IMR-90 (cell line): Measurements from ENCODE around the gene MARVELD3. TPM values are rescaled to one million over a fixed set of nuclear protein-coding genes. Genes with fewer than 3 reads are reported as not detected.

ENCODE experiments used
- ATAC-seq: fragments of 200-7000 bp; cut with Tn5 transposase; 2 replicates; pipeline ENCODE4 v1.9.1; 2020; ENCODE audit warnings: low read depth, mild to moderate bottlenecking, moderate library complexity
- BruUV-seq: library from RNA; stranded (reverse); fragments of 400-500 nt; replicated peaks from 2 replicates; lab custom pipeline; 2021; lab: Mats Ljungman, UMichigan
- CTCF ChIA-PET: fragments of 300-600 bp; formaldehyde crosslinking; extraction: SDS; loops from one replicate; lab custom pipeline; 2021; ENCODE audit warnings: antibody characterized with exemption; lab: Yijun Ruan, JAX
- POLR2A ChIA-PET: fragments of 300-600 bp; sonication (Branson Sonifier 250); formaldehyde crosslinking; loops from one replicate; lab custom pipeline; 2022; ENCODE audit warnings: antibody characterized with exemption; ENCODE audit not compliant: unreplicated experiment; lab: Charles Lee
- DNase-seq: peaks from one replicate; pipeline ENCODE4 v3.0.0; 2013
- H2AFZ ChIP-seq: replicated peaks from 2 replicates; pipeline ENCODE3; 2013; ENCODE audit warnings: low read length, mild to moderate bottlenecking; ENCODE audit not compliant: poor library complexity
- H2AK5ac ChIP-seq: 2 replicates; pipeline ENCODE4 v1.6.1; 2013; ENCODE audit warnings: low read depth, low read length, inconsistent platforms
- H2AK9ac ChIP-seq: replicated peaks from 2 replicates; pipeline ENCODE3; 2013; ENCODE audit warnings: mild to moderate bottlenecking, low read depth, low read length, moderate library complexity; ENCODE audit not compliant: poor library complexity
- H2BK120ac ChIP-seq: 2 replicates; pipeline ENCODE4 v1.6.1; 2013; ENCODE audit warnings: low read depth, low read length, inconsistent platforms
- H2BK15ac ChIP-seq: 3 replicates; pipeline ENCODE4 v1.6.1; 2013; ENCODE audit warnings: low read depth, low read length, inconsistent platforms
- H2BK20ac ChIP-seq: 2 replicates; pipeline ENCODE4 v1.6.1; 2013; ENCODE audit warnings: low read depth, mild to moderate bottlenecking, inconsistent platforms, low read length, moderate library complexity
- H2BK5ac ChIP-seq: 2 replicates; pipeline ENCODE4 v1.6.1; 2013; ENCODE audit warnings: mild to moderate bottlenecking, low read depth, low read length, inconsistent platforms; ENCODE audit not compliant: poor library complexity, severe bottlenecking
- H3K14ac ChIP-seq: replicated peaks from 2 replicates; pipeline ENCODE4 v1.6.1; 2013; ENCODE audit warnings: low read depth, low read length, inconsistent platforms
- H3K18ac ChIP-seq: 2 replicates; pipeline ENCODE4 v1.6.1; 2013; ENCODE audit warnings: low read depth, low read length, control low read depth
- H3K23ac ChIP-seq: 2 replicates; pipeline ENCODE4 v1.6.1; 2013; ENCODE audit warnings: low read depth, low read length, inconsistent platforms
- H3K27ac ChIP-seq: 2 replicates; pipeline ENCODE4 v1.5.1; 2013; ENCODE audit warnings: mild to moderate bottlenecking, control low read depth, low read length; ENCODE audit not compliant: insufficient read depth
- H3K27me3 ChIP-seq: 2 replicates; pipeline ENCODE4 v1.6.1; 2013; ENCODE audit warnings: low read length; ENCODE audit not compliant: control insufficient read depth, insufficient read depth
- H3K36me3 ChIP-seq: 2 replicates; pipeline ENCODE4 v1.6.1; 2013; ENCODE audit warnings: low read length, mixed read lengths; ENCODE audit not compliant: control insufficient read depth, insufficient read depth
- H3K4ac ChIP-seq: 2 replicates; pipeline ENCODE4 v1.6.1; 2013; ENCODE audit warnings: low read depth, low read length, inconsistent platforms
- H3K4me1 ChIP-seq: 2 replicates; pipeline ENCODE4 v1.6.1; 2013; ENCODE audit warnings: low read length, mixed read lengths; ENCODE audit not compliant: control insufficient read depth, insufficient read depth
- H3K4me2 ChIP-seq: 2 replicates; pipeline ENCODE4 v1.6.1; 2013; ENCODE audit warnings: low read depth, mild to moderate bottlenecking, control low read depth, low read length, moderate library complexity
- H3K4me3 ChIP-seq: 2 replicates; pipeline ENCODE4 v1.5.1; 2013; ENCODE audit warnings: low read depth, mild to moderate bottlenecking, control low read depth, low read length, moderate library complexity; ENCODE audit not compliant: insufficient read depth
- H3K56ac ChIP-seq: 2 replicates; pipeline ENCODE4 v1.6.1; 2013; ENCODE audit warnings: low read length, inconsistent platforms; ENCODE audit not compliant: insufficient read depth; ENCODE audit errors: extremely low read depth
- H3K79me1 ChIP-seq, 2 experiments: 2 replicates each; pipeline ENCODE4 v1.6.1; 2013; ENCODE audit warnings: low read length in 2 of 2, inconsistent platforms in 1 of 2, low read depth in 1 of 2
- H3K9ac ChIP-seq: 2 replicates; pipeline ENCODE4 v1.6.1; 2013; ENCODE audit warnings: low read depth, low read length, control low read depth
- H3K9me1 ChIP-seq: 2 replicates; pipeline ENCODE4 v1.6.1; 2013; ENCODE audit warnings: low read length, inconsistent platforms; ENCODE audit not compliant: insufficient read depth
- H3K9me3 ChIP-seq: 2 replicates; pipeline ENCODE4 v1.6.1; 2013; ENCODE audit warnings: low read length; ENCODE audit not compliant: control insufficient read depth, insufficient read depth
- H4K20me1 ChIP-seq: 2 replicates; pipeline ENCODE4 v1.6.1; 2013; ENCODE audit warnings: low read length, inconsistent platforms; ENCODE audit not compliant: insufficient read depth
- H4K5ac ChIP-seq: 2 replicates; pipeline ENCODE4 v1.6.1; 2013; ENCODE audit warnings: mild to moderate bottlenecking, low read depth, low read length, control low read depth
- H4K8ac ChIP-seq, 2 experiments: 2 replicates each; pipeline ENCODE4 v1.6.1; 2013; ENCODE audit warnings: low read depth in 2 of 2, low read length in 2 of 2, control low read depth in 1 of 2, inconsistent platforms in 1 of 2
- H4K91ac ChIP-seq: 2 replicates; pipeline ENCODE4 v1.6.1; 2013; ENCODE audit warnings: low read depth, low read length, inconsistent platforms; ENCODE audit not compliant: insufficient read depth
- CHD1 ChIP-seq: IDR thresholded peaks from 2 replicates; pipeline ENCODE4 v1.6.1; 2012; ENCODE audit warnings: low read depth, low read length, improper control_type of control experiment
- RCOR1 ChIP-seq: IDR thresholded peaks from 2 replicates; pipeline ENCODE4 v1.6.1; 2012; ENCODE audit warnings: mild to moderate bottlenecking, low read length, improper control_type of control experiment; ENCODE audit not compliant: insufficient replicate concordance
- RFX5 ChIP-seq: IDR thresholded peaks from 2 replicates; pipeline ENCODE4 v1.8.0; 2012; ENCODE audit warnings: low read depth, mild to moderate bottlenecking, low read length, moderate library complexity
- WGBS, 2 experiments: methylation state at CpG; one replicate each; pipeline versions ENCODE4 v1.1.5 to v1.1.7; 2013; ENCODE audit warnings: missing lambda C conversion rate in 2 of 2; ENCODE audit not compliant: insufficient read length in 1 of 2; ENCODE audit errors: extremely low coverage in 2 of 2; 5-methylcytosine and 5-hydroxymethylcytosine counted together
- dilution Hi-C: fragments of 300-500 bp; cut with HindIII; formaldehyde crosslinking; loops from one replicate; pipeline ENCODE4 v1.14.3; 2018; ENCODE audit warnings: low sequenced_read_pairs; ENCODE audit not compliant: unreplicated experiment
- in situ Hi-C: fragments of 300-500 bp; cut with MboI; formaldehyde crosslinking; loops from 3 replicates; pipeline ENCODE4 v1.14.3; 2019; ENCODE audit warnings: low sequenced_read_pairs, inconsistent platforms, mixed read lengths
- intact Hi-C: fragments of 100-400 bp; cut with micrococcal nuclease; formaldehyde crosslinking; loops from 2 replicates; pipeline ENCODE4 v1.10.0; 2022
- polyA plus RNA-seq, 3 experiments: library from polyadenylated mRNA; depleted of rRNA; stranded (reverse); fragments of >200 nt; gene quantifications; 2 replicates each; pipeline ENCODE4 v1.2.3, GENCODE V29; 2012; ENCODE audit warnings: low replicate concordance in 1 of 3
- total RNA-seq: library from RNA; depleted of rRNA; stranded (reverse); fragments of >200 nt; gene quantifications from 2 replicates; pipeline ENCODE4 v1.2.3, GENCODE V29; 2012

Gene MARVELD3
- total and polyA plus RNA-seq, 2 of the 4 experiments (the other 2 are of a cell fraction): not detected

DNA sequence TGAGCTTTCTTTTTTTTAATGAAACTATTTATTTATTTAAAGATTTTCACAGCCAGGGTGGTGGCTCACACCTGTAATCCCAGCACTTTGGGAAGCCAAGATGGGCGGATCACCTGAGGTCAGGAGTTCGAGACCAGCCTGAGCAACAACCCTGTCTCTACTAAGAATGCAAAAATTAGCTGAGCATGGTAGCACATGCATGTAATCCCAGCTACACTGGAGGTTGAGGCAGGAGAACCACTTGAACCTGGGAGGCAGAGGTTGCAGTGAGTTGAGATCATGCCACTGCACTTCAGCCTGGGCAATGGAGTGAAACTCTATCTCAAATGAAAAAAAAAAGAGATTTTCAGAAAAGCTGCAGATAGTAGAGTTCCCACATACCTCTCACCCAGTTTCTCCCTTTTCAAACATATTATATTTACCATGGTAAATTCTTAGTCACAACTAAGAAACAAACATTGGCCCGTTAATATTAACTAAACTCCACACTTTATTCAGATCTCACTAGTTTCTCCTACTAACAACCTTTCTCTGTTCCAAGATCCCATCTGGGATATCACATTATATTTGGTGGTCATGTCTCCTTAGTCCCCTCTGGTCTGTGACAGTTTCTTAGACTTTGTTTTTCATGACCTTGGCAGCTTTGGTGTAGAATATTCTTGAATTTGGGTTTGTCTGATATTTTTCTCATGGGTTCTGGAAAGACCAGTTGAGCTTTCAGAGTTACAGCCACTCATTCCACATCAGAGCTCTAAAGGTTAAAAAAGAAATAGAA is 41.3 kb upstream of the MARVELD3 start:
- WGBS, 2 experiments: no CpG with 5 or more reads among the region's 3 CpGs
- no peak overlapping the region for H2BK120ac ChIP-seq
- H3K27ac ChIP-seq: no peak overlapping the region
- no peak overlapping the region for H2BK15ac ChIP-seq
- intact Hi-C loops (no loop called here), in situ Hi-C loops (no loop called here), dilution Hi-C loops (no loop called here)
- H3K4me1 ChIP-seq: no peaks in the 10 kb centered on the region
- H3K18ac ChIP-seq: no peak overlapping the region
- H4K5ac ChIP-seq: no peak overlapping the region
- POLR2A ChIA-PET: no interaction called here
- H2BK20ac ChIP-seq: no peak overlapping the region
- H3K4me3 ChIP-seq: no peak overlapping the region
- no peak overlapping the region for H3K4ac ChIP-seq
- no peaks in the 10 kb centered on the region for H3K36me3 ChIP-seq
- no peak overlapping the region for H4K8ac ChIP-seq
- no peaks in the 10 kb centered on the region for H4K20me1 ChIP-seq
- H2BK5ac ChIP-seq: no peak overlapping the region
- no peak for ATAC-seq
- H3K56ac ChIP-seq: no peak overlapping the region
- no peaks in the 10 kb centered on the region for H3K79me1 ChIP-seq
- H3K9me3 ChIP-seq: no peaks in the 10 kb centered on the region
- no peak overlapping the region for H3K23ac ChIP-seq
- H2AFZ ChIP-seq: no peak overlapping the region
- BruUV-seq: no TSS peak
- H2AK9ac ChIP-seq: no peak overlapping the region
- H3K9ac ChIP-seq: no peak overlapping the region
- no peak overlapping the region for H4K91ac ChIP-seq
- TF ChIP-seq RFX5 (no peak), RCOR1 (no peak), CHD1 (no peak)
- no peaks in the 10 kb centered on the region for H3K9me1 ChIP-seq
- peaks cover 3% of the 10 kb centered on the region for H3K27me3 ChIP-seq
- no peak overlapping the region for H3K4me2 ChIP-seq
- CTCF ChIA-PET: no interaction called here
- no peak overlapping the region for H3K14ac ChIP-seq
- DNase-seq: no peak
- H2AK5ac ChIP-seq: no peak overlapping the region
